HepG2 (cell line): ENCODE measurements around the gene FBP1. TPM values are rescaled to one million over a fixed set of nuclear protein-coding genes. Genes with fewer than 3 reads are reported as not detected.
A peak's percentile ranks its signal among the peaks of the same experiment; 100 is the strongest.

ENCODE experiments used
- AKNA ChIP-seq: sonication (generic); formaldehyde crosslinking; IDR thresholded peaks from 2 replicates; pipeline ENCODE4 v1.4.0; 2020; ENCODE audit warnings: missing genetic modification reagents, borderline replicate concordance
- ATAD3A ChIP-seq: sonication (generic); formaldehyde crosslinking; IDR thresholded peaks from 2 replicates; pipeline ENCODE4 v1.4.0; 2020; ENCODE audit warnings: missing genetic modification reagents
- ATF5 ChIP-seq: sonication (generic); formaldehyde crosslinking; IDR thresholded peaks from 2 replicates; pipeline ENCODE4 v1.4.0; 2020; ENCODE audit warnings: mild to moderate bottlenecking, low read depth, missing genetic modification reagents
- CBX1 ChIP-seq: IDR thresholded peaks from one replicate; pipeline ENCODE4 v1.6.1; 2016; ENCODE audit warnings: antibody characterized with exemption, low read depth
- FOXA1 ChIP-seq, 2 experiments: fragments of 450-650 bp in 1 of 2; sonication (generic) in 1 of 2; formaldehyde crosslinking in 1 of 2; IDR thresholded peaks; 2 replicates each; pipeline versions ENCODE4 v1.4.0 to v1.6.1; 2016 to 2020; ENCODE audit warnings: missing genetic modification reagents in 1 of 2
- FOXA3 ChIP-seq: IDR thresholded peaks from 2 replicates; pipeline ENCODE4 v1.6.1; 2016; ENCODE audit warnings: missing genetic modification reagents, missing compliant biosample characterization
- HNF4A ChIP-seq: sonication (generic); formaldehyde crosslinking; IDR thresholded peaks from 2 replicates; pipeline ENCODE4 v1.4.0; 2020; ENCODE audit warnings: missing genetic modification reagents
- MLX ChIP-seq: IDR thresholded peaks from 2 replicates; pipeline ENCODE4 v1.6.1; 2016
- NFE2L1 ChIP-seq: sonication (generic); formaldehyde crosslinking; IDR thresholded peaks from 2 replicates; pipeline ENCODE4 v1.4.0; 2020; ENCODE audit warnings: missing genetic modification reagents, mild to moderate bottlenecking, borderline replicate concordance
- NFKB2 ChIP-seq: sonication (generic); formaldehyde crosslinking; IDR thresholded peaks from 2 replicates; pipeline ENCODE4 v1.4.0; 2020; ENCODE audit warnings: missing genetic modification reagents, borderline replicate concordance
- ONECUT2 ChIP-seq: sonication (generic); formaldehyde crosslinking; IDR thresholded peaks from 2 replicates; pipeline ENCODE4 v1.4.0; 2020; ENCODE audit warnings: missing genetic modification reagents
- POLR2AphosphoS5 ChIP-seq: IDR thresholded peaks from 2 replicates; pipeline ENCODE4 v1.6.1; 2012; ENCODE audit warnings: low read depth, low read length
- SALL1 ChIP-seq: sonication (generic); formaldehyde crosslinking; IDR thresholded peaks from 2 replicates; pipeline ENCODE4 v1.8.0; 2022; ENCODE audit warnings: mild to moderate bottlenecking, missing genetic modification reagents
- SALL2 ChIP-seq: sonication (generic); formaldehyde crosslinking; IDR thresholded peaks from 2 replicates; pipeline ENCODE4 v1.8.1; 2023; ENCODE audit warnings: mild to moderate bottlenecking, missing genetic modification reagents, inconsistent platforms
- SIN3B ChIP-seq: fragments of 150-350 bp; IDR thresholded peaks from 2 replicates; pipeline ENCODE4 v1.6.1; 2014; ENCODE audit warnings: low read length
- SNAPC2 ChIP-seq: sonication (generic); formaldehyde crosslinking; IDR thresholded peaks from 2 replicates; pipeline ENCODE4 v1.8.1; 2022; ENCODE audit warnings: mild to moderate bottlenecking, missing genetic modification reagents
- SOX13 ChIP-seq, 3 experiments: fragments of 450-650 bp in 1 of 3; sonication (generic) in 1 of 3; formaldehyde crosslinking in 1 of 3; IDR thresholded peaks in 2 of 3; conservative IDR thresholded peaks in 1 of 3; 2 replicates each; pipeline versions ENCODE4 v1.5.0 to v1.6.1; 2016 to 2020; ENCODE audit warnings: antibody characterized with exemption in 1 of 3, mild to moderate bottlenecking in 1 of 3, missing compliant biosample characterization in 1 of 3, missing genetic modification reagents in 1 of 3, moderate library complexity in 1 of 3
- SRY ChIP-seq: sonication (generic); formaldehyde crosslinking; IDR thresholded peaks from 2 replicates; pipeline ENCODE4 v1.8.0; 2022; ENCODE audit warnings: mild to moderate bottlenecking, missing genetic modification reagents
- TFDP1 ChIP-seq: IDR thresholded peaks from 2 replicates; pipeline ENCODE4 v1.6.1; 2016; ENCODE audit warnings: missing compliant biosample characterization, missing genetic modification reagents, borderline replicate concordance
- ZNF256 ChIP-seq: sonication (generic); formaldehyde crosslinking; conservative IDR thresholded peaks from 2 replicates; pipeline ENCODE4 v1.4.0; 2020; ENCODE audit warnings: missing genetic modification reagents
- ZNF644 ChIP-seq: IDR thresholded peaks from 2 replicates; pipeline ENCODE4 v1.6.1; 2016; ENCODE audit warnings: low read depth
- ZNF7 ChIP-seq: IDR thresholded peaks from 2 replicates; pipeline ENCODE4 v1.6.1; 2016; ENCODE audit warnings: missing biosample characterization, missing genetic modification reagents
- polyA plus RNA-seq, 8 experiments: library from polyadenylated mRNA; depleted of rRNA in 3 of 8; stranded (reverse) in 7 of 8; unstranded in 1 of 8; fragments of >200 nt; fragmentation: Illumina TruSeq in 4 of 8; extraction: Trizol in 4 of 8; gene quantifications; 2 replicates each; pipeline versions ENCODE4 v1.2.1 to v1.2.3, GENCODE V29; 2011 to 2016; ENCODE audit warnings: low read depth in 4 of 8, missing spikeins in 1 of 8, mixed read lengths in 1 of 8; ENCODE audit not compliant: insufficient read depth in 1 of 8
- total RNA-seq, 5 experiments: library from RNA; depleted of rRNA; stranded (reverse); fragments of >200 nt; fragmentation: Illumina TruSeq; extraction: Trizol; gene quantifications; 2 replicates each; pipeline ENCODE4 v1.2.3, GENCODE V29; 2016; ENCODE audit warnings: low read depth in 1 of 5

FBP1 gene
- total and polyA plus RNA-seq, 2 of the 13 experiments (the other 11 are each of a cell fraction or from before 2014, with no cell fraction given) = 0.29 to 0.53 TPM

GRCh38 chr9:94612071-94612470 is 27.2 kb downstream of the FBP1 start (continued):
- TF ChIP-seq AKNA (CRISPR knock-in tag) = no peak
- 0 out of 2 replicates have a peak, but pooled peaks have one; percentile 35 for TF ChIP-seq ZNF644 (CRISPR knock-in tag)
- no peak for TF ChIP-seq MLX (CRISPR knock-in tag)
- TF ChIP-seq ATF5 (CRISPR knock-in tag) = no peak
- no peak for TF ChIP-seq TFDP1 (CRISPR knock-in tag)
- no peak for TF ChIP-seq CBX1
- no peak for TF ChIP-seq ATAD3A
- no peak for TF ChIP-seq POLR2AphosphoS5
- TF ChIP-seq ZNF7 (CRISPR knock-in tag) = no peak
- TF ChIP-seq SNAPC2 (CRISPR knock-in tag) = no peak
- peak; percentile 87 for TF ChIP-seq SALL1
- no peak for TF ChIP-seq SALL2 (CRISPR knock-in tag)
- TF ChIP-seq ZNF256 (CRISPR knock-in tag) = no peak
- peak; percentile 62 for TF ChIP-seq FOXA3 (CRISPR knock-in tag)
- no peak for TF ChIP-seq SIN3B
- no peak for TF ChIP-seq NFE2L1
- no peak for TF ChIP-seq SOX13 (IDR thresholded peaks at IDR 0.05)
- peak in 1 of 2 experiments; percentile 18; a peak in 1 of 4 replicates for TF ChIP-seq SOX13 (CRISPR knock-in tag; conservative IDR thresholded peaks at IDR 0.05 in 1 of 2, IDR thresholded peaks at IDR 0.05 in 1 of 2)
- TF ChIP-seq SRY (CRISPR knock-in tag) = no peak
- no peak for TF ChIP-seq NFKB2 (CRISPR knock-in tag)
- peak; percentile 49 for TF ChIP-seq HNF4A (CRISPR knock-in tag)
- no peak for TF ChIP-seq FOXA1 (IDR thresholded peaks at IDR 0.05)
- peak; percentile 57 for TF ChIP-seq FOXA1 (CRISPR knock-in tag; IDR thresholded peaks at IDR 0.05)
- TF ChIP-seq ONECUT2 (CRISPR knock-in tag) = no peak
